Fibroblast of peridontal ligament (primary cell): ENCODE data around the gene ZKSCAN8.
"Not testable (repeated sequence)": the region's sequence is repeated elsewhere in the genome, so short reads cannot be mapped to it uniquely, and the experiment has no call there.

Experiments used
- DNase-seq: peaks from one replicate; pipeline ENCODE4 v3.0.0-alpha.2; 2010; ENCODE audit errors: extremely low read depth

The ZKSCAN8 gene

DNA sequence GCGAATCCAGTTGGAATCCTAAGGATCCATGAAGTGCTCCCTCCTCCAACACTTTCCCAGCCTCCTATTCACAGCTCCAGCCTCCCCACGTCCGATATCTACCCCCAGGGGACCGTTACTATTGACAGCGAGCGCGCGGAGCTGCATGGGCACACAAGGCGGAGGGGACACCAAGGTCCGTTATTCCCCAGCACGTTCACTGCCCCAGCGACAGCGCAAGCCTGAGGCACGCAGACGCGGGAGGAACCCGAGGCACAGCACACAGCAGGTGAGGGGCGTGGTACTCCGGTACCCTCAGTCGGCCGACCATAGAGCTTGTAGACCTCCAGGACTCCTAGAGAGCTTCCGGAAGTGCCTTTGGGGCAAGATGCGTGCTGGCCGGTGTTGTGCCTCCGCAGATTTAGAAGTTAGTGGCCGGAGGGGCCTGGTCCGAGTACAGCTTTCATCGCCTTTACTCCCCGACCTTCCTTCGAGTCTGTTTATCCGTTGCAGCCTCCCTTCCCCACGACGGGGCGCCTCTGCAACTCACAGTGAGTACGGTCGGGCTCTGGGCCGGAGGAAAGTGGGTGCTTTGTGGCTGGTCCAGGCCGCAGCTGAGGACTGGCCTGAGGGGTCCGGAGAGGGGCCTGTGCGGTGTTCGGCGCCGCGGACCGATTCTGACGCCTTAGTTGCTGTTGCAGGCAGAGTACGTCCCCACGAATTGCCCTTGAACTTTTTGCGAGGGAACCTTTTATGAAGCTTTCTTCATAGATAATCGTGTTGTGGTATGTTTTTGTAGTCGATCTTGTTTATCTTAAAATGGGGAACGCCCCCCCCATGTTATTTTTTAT is at the start of gene ZKSCAN8:
TSS of gene ZKSCAN8 (plus strand) at position 384 of the 830 bp plus-strand sequence. CDS start 6,525 bp downstream, outside the sequence.
- DNase-seq = peak; percentile 88

DNA sequence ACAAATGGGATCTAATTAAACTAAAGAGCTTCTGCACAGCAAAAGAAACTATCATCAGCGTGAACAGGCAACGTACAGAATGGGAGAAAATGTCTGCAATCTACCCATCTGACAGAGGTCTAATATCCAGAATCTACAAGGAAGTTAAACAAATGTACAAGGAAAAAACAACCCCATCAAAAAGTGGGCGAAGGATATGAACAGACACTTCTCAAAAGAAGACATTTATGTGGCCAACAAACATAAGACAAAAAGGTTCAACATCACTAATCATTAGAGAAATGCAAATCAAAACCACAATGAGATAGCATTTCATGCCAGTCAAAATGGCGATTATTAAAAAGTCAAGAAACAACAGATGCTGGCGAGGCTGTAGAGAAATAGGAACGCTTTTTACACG is 39.5 kb upstream of the ZKSCAN8 start:
- not testable (repeated sequence) for DNase-seq

DNA sequence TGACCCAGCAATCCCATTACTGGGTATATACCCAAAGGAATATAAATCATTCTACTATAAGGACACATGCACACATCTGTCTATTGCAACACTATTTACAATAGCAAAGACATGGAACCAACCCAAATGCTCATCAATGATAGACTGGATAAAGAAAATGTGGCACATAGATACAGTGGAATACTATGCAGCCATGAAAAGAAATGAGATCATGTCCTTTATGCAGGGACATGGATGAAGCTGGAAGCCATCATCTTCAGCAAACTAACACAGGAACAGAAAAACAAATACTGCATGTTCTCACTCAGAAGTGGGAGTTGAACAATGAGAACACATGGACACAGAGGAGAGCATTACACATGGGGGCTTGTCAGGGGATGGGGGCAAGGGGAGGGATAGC is 39.0 kb upstream of the ZKSCAN8 start:
- not testable (repeated sequence) for DNase-seq

GRCh38 chr6:28104392-28105244 is 37.1 kb upstream of the ZKSCAN8 start:
- DNase-seq = peak; percentile 66

GRCh38 chr6:28105245-28105639 is 36.4 kb upstream of the ZKSCAN8 start:
- peak; percentile 26 for DNase-seq

- DNase-seq = no peak
Observed at GRCh38 chr6:28107506-28107905, 34.2 kb upstream of the ZKSCAN8 start.

DNA sequence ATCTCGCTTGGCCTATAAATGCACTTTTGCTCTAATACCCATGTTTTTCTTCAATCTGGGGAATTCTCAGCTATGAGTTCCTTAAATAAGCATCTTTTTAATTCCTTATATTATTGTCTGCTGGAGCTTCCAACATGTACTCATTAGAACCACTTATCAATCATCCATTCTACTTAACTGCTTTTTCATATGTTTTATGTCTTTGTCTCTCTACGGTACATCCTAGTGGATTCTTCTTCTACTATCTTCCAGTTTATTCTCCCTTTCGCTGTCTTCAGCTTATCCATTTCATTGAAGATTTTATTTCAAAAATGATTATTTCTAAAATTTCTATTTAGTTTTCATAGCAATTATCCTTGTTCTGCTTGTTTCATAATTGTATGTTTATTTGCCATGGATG is 29.7 kb upstream of the ZKSCAN8 start:
- no peak for DNase-seq

DNA sequence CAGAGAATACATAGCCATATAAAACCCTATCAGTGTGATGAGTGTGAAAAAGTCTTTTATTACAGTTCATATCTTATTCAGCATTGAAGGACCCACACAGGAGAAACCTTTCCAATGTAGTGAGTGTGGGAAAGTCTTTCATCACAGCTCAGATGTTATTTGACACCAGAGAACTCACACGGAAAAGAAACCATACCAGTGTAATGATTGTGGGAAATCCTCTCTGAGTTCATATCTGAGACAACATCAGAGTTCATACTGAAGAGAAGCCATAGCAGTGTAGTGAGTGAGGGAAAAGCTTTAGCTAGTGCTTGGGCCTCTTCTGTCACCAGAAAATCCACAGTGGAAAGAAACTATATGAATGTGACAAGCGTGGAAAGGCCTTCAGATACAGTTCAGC is 25.9 kb upstream of the ZKSCAN8 start:
- no peak for DNase-seq

DNA sequence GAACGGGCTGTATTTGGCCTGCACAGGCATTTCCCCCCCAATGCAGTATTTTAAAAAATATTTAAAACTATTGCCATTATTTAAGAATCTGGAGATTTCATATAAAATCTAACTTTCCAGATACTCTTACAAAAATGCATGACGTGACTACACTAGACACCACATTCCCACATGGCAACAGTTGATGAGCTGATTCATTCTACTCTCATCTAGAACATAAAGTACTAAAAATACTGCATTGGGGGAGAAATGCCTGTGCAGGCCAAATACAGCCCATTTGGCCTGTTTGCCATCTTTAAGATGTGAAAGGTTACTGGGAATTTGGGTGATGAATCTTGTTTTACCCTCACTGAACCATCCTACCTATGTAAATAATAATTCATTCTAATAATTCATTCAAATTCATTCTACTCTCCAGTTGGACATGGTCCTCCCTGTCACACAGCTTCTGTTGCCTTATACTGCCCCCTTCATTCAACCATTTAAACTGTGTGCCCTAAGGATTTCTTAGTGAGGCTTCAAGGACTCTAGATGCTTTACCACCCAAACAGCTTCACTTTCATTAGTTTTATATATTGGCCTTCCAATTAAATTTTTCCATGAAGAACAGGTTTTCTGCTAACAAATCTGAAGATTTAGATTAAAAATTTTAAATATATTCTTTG is 24.2 kb upstream of the ZKSCAN8 start:
- DNase-seq = no peak

- DNase-seq = no peak
Observed at GRCh38 chr6:28118217-28118616, 23.5 kb upstream of the ZKSCAN8 start.

DNA sequence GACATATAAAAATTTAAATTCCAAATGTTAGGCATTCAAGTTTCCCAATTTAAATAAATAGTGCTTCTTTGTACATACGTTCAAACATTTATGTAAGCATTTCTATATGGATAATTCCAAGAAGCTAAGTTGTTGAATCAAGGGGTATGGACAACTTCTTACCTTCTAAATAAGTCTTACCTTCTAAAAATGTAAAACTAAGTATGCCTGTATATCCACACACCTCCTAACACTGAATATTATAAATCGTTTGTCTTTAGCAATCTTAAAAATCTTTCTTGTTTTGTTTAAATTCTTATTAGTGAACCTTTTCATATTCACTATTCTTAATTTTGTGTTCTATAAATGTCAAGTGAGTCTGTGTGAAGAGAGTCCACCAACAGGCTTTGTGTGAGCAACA is 19.8 kb upstream of the ZKSCAN8 start:
- DNase-seq = no peak

DNA sequence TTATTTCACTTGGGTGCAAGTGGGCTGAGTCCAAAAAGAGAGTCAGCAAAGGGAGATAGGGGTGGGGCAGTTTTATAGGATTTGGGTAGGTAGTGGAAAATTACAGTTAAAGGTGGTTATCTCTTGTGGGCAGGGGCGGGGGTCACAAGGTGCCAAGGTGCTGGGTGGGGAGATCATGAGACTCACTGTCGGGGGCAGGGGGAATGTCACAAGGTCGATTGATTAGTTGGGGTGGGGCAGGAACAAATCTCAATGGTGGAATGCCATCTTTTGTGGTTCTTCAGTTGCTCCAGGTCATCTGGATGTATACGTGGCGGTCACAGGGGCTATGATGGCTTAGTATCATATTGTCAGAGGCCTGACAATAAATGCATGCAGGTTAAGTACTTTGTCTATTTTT is 19.4 kb upstream of the ZKSCAN8 start:
- DNase-seq = not testable (repeated sequence)

DNA sequence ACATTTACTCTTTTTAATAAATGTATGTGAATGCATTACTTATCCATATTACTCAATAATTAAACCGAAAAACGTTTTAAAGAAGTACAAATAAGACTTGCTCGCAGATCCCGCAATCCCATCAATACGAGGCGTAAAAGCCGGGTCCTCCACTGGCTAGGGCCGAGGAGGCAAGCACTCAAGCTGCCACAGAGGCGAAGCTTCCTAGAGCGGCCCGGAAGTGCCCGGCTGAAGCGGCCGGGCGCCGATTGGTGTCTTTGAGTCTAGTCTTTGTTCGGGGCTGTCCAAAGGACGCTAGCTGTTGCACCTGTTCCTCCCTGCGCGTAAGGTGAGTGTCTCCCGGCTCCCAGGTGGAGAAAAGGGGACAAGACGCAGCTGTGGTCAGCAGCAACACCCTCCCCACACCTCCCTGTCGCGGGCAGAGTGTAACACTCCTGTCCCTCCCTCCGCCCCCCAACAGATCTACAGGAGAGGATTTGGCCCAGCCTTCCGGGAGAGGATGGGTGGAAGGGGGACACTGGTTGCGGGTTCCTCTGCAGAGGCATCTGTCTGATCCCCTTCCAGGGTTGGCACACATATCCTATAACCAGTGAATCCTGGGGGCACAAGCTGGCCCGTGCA is 17.2 kb upstream of the ZKSCAN8 start, which contains the start of gene ZSCAN16:
TSS of gene ZSCAN16 (plus strand) at position 260 of the 621 bp plus-strand sequence. CDS start 835 bp downstream, outside the sequence.
- peak; percentile 80 for DNase-seq

DNA sequence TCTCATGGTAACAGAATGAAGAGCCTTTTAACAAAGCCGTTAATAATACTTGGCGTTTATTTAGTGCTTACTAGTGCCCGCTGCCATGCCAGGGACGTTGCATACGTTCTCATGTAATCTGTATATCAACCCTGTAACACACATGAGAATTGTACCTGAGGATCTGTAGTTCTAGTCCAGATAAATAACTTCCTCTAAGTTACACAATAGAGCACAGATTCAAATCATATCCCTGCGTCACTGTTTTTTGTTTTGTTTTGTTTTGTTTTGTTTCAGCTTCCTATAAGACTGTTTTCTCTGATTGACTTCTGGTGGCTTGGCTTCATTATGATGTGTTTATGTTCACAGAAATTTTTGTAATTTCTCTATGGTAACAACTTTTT is 16.7 kb upstream of the ZKSCAN8 start:
- DNase-seq = no peak

DNA sequence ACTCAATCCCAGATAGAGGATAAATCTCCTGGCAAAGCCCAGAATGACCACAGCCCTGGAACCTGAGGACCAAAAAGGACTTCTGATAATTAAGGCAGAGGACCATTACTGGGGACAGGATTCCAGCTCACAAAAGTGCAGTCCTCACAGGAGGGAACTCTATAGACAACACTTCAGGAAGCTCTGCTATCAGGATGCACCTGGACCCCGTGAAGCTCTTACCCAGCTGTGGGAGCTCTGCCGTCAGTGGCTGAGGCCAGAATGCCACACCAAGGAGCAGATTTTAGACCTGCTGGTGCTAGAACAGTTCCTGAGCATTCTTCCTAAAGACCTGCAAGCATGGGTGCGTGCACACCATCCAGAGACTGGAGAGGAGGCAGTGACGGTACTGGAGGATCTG is 16.3 kb upstream of the ZKSCAN8 start:
- DNase-seq = no peak

DNA sequence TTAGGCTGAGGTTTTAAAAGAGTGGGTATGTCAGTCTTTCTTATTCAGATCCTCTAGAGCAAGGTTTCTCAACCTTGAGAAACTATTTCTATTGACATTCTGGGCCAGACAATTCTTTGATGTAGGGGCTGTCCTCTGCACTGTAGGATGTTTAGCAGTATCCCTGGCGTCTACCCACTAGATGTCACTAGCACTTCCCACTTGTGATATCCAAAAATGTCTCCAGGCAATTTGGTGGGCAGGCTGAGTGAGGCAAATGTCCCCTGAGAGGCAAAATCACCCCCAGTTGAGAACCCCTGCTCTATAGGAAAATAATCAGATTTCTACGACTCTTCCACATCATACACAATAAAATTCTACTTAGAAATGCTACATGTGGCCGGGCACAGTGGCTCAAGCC is 7.7 kb upstream of the ZKSCAN8 start:
- peak; percentile 60 for DNase-seq

DNA sequence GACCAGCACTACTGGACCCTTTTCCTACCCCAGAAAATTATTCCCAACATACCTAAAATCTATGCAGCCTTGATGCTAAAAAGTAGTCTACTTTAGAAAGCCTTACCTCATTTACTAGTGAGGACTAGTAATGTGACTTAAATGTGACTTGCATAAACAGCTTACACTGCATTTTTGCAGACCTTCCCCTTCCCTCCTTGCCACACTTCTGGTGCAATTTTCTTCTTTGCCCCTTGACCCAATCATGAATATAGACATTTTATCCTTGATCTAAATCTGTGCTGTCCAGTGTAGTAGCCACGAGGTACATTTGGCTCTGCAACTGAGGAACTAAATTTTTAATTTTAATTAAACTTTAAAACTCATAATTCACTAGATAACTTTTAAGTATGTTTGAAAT is 7.0 kb upstream of the ZKSCAN8 start:
- no peak for DNase-seq

GRCh38 chr6:28135393-28135792 is 6.3 kb upstream of the ZKSCAN8 start:
- no peak for DNase-seq

- DNase-seq = peak; percentile 97
Observed at GRCh38 chr6:28136585-28137504, 4.8 kb upstream of the ZKSCAN8 start.

- DNase-seq = peak; percentile 41
Observed at GRCh38 chr6:28137505-28137981, 4.1 kb upstream of the ZKSCAN8 start.
